Measurements from ENCODE around the gene VAV1. TPM values are rescaled to one million over a fixed set of nuclear protein-coding genes. Genes with fewer than 3 reads are reported as not detected.

The VAV1 gene
- total RNA-seq, 6 experiments from 2014 or later: 1.1 to 7.9 (median 3.1) TPM

GRCh38 chr19:6791237-6791636 lies 18.7 kb downstream of the VAV1 start:
- intact Hi-C loops (cut with DNase I): no loop called here
- WGBS (ENCODE audit: insufficient coverage, low coverage, low lambda C conversion rate, missing lambda C conversion rate): 35% methylated on average over 6 of the region's 6 CpGs
- Histone ChIP-seq H3K36me3 (no peaks in the 10 kb centered on the region), H3K27me3 (no peaks in the 10 kb centered on the region), H3K27ac (no peak overlapping the region), H3K4me1 (no peaks in the 10 kb centered on the region), H3K4me3 (no peak overlapping the region), H3K9me3 (no peaks in the 10 kb centered on the region)
- ATAC-seq (no peak), DNase-seq (no peak)
- no peak for TF ChIP-seq CTCF (IDR thresholded peaks at IDR 0.05)
- no peak for TF ChIP-seq POLR2A (IDR thresholded peaks at IDR 0.05)

GRCh38 chr19:6793411-6793810 lies 20.9 kb downstream of the VAV1 start:
- TF ChIP-seq POLR2A (IDR thresholded peaks at IDR 0.05): no peak
- TF ChIP-seq CTCF (IDR thresholded peaks at IDR 0.05): no peak
- no peaks in the 10 kb centered on the region for H3K27me3 ChIP-seq
- no peak overlapping the region for H3K4me3 ChIP-seq
- no peaks in the 10 kb centered on the region for H3K9me3 ChIP-seq
- no peaks in the 10 kb centered on the region for H3K36me3 ChIP-seq
- DNase-seq (no peak), ATAC-seq (no peak)
- 74% methylated on average over 4 of the region's 4 CpGs for WGBS (ENCODE audit: insufficient coverage, low coverage, low lambda C conversion rate, missing lambda C conversion rate)
- intact Hi-C loops (cut with DNase I): no loop called here
- H3K27ac ChIP-seq: no peak overlapping the region
- no peaks in the 10 kb centered on the region for H3K4me1 ChIP-seq

- TF ChIP-seq CTCF (IDR thresholded peaks at IDR 0.05) (no peak), POLR2A (IDR thresholded peaks at IDR 0.05) (no peak)
- Histone ChIP-seq H3K4me3 (no peak overlapping the region), H3K36me3 (no peaks in the 10 kb centered on the region), H3K27me3 (no peaks in the 10 kb centered on the region), H3K27ac (no peak overlapping the region), H3K9me3 (no peaks in the 10 kb centered on the region), H3K4me1 (no peaks in the 10 kb centered on the region)
- no peak for DNase-seq
- intact Hi-C loops (cut with DNase I): no loop called here
- 65% methylated on average over 5 of the region's 5 CpGs for WGBS (ENCODE audit: insufficient coverage, low coverage, low lambda C conversion rate, missing lambda C conversion rate)
- no peak for ATAC-seq
Observed at GRCh38 chr19:6793973-6794372, 21.5 kb downstream of the VAV1 start.

GRCh38 chr19:6794686-6795431 lies 22.4 kb downstream of the VAV1 start:
- Histone ChIP-seq H3K4me1 (no peaks in the 10 kb centered on the region), H3K9me3 (no peaks in the 10 kb centered on the region), H3K4me3 (no peak overlapping the region), H3K27me3 (no peaks in the 10 kb centered on the region), H3K27ac (no peak overlapping the region), H3K36me3 (no peaks in the 10 kb centered on the region)
- intact Hi-C loops (cut with DNase I): no loop called here
- DNase-seq: no peak
- 81% methylated on average over 10 of the region's 13 CpGs for WGBS (ENCODE audit: insufficient coverage, low coverage, low lambda C conversion rate, missing lambda C conversion rate)
- TF ChIP-seq POLR2A (IDR thresholded peaks at IDR 0.05): no peak
- TF ChIP-seq CTCF (IDR thresholded peaks at IDR 0.05): no peak
- ATAC-seq: no peak
